HCT116 (cell line): ENCODE measurements around the gene SP140L. TPM values are rescaled to one million over a fixed set of nuclear protein-coding genes. Genes with fewer than 3 reads are reported as not detected.

ENCODE experiments used
- ATAC-seq: fragments of 200-7000 bp; cut with Tn5 transposase; 2 replicates; pipeline ENCODE4 v1.9.1; 2020; ENCODE audit warnings: mild to moderate bottlenecking, moderate library complexity
- BruUV-seq: library from RNA; stranded (reverse); fragments of 400-500 nt; replicated peaks from 2 replicates; lab custom pipeline; 2021; lab: Mats Ljungman, UMichigan
- CTCF ChIA-PET: fragments of 300-600 bp; sonication (Branson Sonifier 250); formaldehyde crosslinking; loops from one replicate; lab custom pipeline; 2021; ENCODE audit warnings: antibody characterized with exemption; lab: Charles Lee
- POLR2A ChIA-PET: fragments of 300-600, 350-600 bp; sonication (Branson Sonifier 250); formaldehyde crosslinking; loops from one replicate; lab custom pipeline; 2021; ENCODE audit warnings: antibody characterized with exemption; lab: Charles Lee
- RAD21 ChIA-PET, 2 experiments: fragments of 300-600 bp; sonication (Branson Sonifier 250); formaldehyde crosslinking; loops; one replicate each; lab custom pipeline; 2023; ENCODE audit warnings: low total read pairs in 2 of 2; ENCODE audit not compliant: uncharacterized antibody in 2 of 2, unreplicated experiment in 2 of 2, low non-redundant PET in 1 of 2; lab: Charles Lee
- DNase-seq: peaks from one replicate; pipeline ENCODE4 v3.0.0-alpha.2; 2010; ENCODE audit warnings: low read depth, low spot score
- H2AFZ ChIP-seq: fragments of 200-600 bp; shearing (Covaris generic), sonication (generic); 2 replicates; pipeline ENCODE4 v1.6.1; 2017; ENCODE audit warnings: low read depth, mixed run types, mixed read lengths, antibody characterized with exemption, low read length; ENCODE audit not compliant: poor library complexity, severe bottlenecking
- H3K27ac ChIP-seq: 2 replicates; pipeline ENCODE4 v1.5.1; 2012; ENCODE audit warnings: low read depth, low read length
- H3K27me3 ChIP-seq: fragments of 200-600 bp; sonication (generic); 2 replicates; pipeline ENCODE4 v1.6.1; 2016; ENCODE audit warnings: mixed run types, low read length, mixed read lengths; ENCODE audit not compliant: insufficient read depth
- H3K36me3 ChIP-seq, 2 experiments: fragments of 200-500 bp in 1 of 2; fragments of 200-600 bp in 1 of 2; sonication (Bioruptor generic) in 1 of 2; sonication (generic) in 1 of 2; 2 replicates each; pipeline versions ENCODE4 v1.5.1 to v1.6.1; 2014 to 2016; ENCODE audit warnings: low read length in 2 of 2, inconsistent platforms in 1 of 2, mixed read lengths in 1 of 2, mixed run types in 1 of 2; ENCODE audit not compliant: insufficient read depth in 2 of 2, control insufficient read depth in 1 of 2
- H3K4me1 ChIP-seq, 2 experiments: fragments of 200-600 bp in 1 of 2; sonication (generic) in 1 of 2; 2 replicates each; pipeline versions ENCODE4 v1.5.1 to v1.6.1; 2012 to 2017; ENCODE audit warnings: low read length in 2 of 2, inconsistent platforms in 1 of 2, mild to moderate bottlenecking in 1 of 2, mixed read lengths in 1 of 2, mixed run types in 1 of 2, moderate library complexity in 1 of 2; ENCODE audit not compliant: insufficient read depth in 2 of 2, control insufficient read depth in 1 of 2
- H3K4me2 ChIP-seq: fragments of 200-600 bp; sonication (generic); 2 replicates; pipeline ENCODE4 v1.6.1; 2017; ENCODE audit warnings: mixed run types, low read length, mixed read lengths
- H3K4me3 ChIP-seq, 2 experiments: fragments of 200-600 bp in 1 of 2; sonication (generic) in 1 of 2; replicated peaks in 1 of 2; 2 replicates each; pipeline ENCODE4 v1.5.1; 2011 to 2016; ENCODE audit warnings: low read length in 2 of 2, control low read depth in 1 of 2, low read depth in 1 of 2, mild to moderate bottlenecking in 1 of 2, mixed read lengths in 1 of 2, mixed run types in 1 of 2
- H3K79me2 ChIP-seq: fragments of 200-600 bp; sonication (generic); 2 replicates; pipeline ENCODE4 v1.6.1; 2017; ENCODE audit warnings: mild to moderate bottlenecking, mixed run types, low read length, moderate library complexity, mixed read lengths; ENCODE audit not compliant: insufficient read depth
- H3K9ac ChIP-seq: fragments of 200-600 bp; sonication (generic); 2 replicates; pipeline ENCODE4 v1.6.1; 2016; ENCODE audit warnings: low read length, mixed read lengths
- H3K9me2 ChIP-seq: fragments of 200-600 bp; sonication (generic), shearing (Covaris generic); 2 replicates; pipeline ENCODE4 v1.6.1; 2017; ENCODE audit warnings: mixed run types, mild to moderate bottlenecking, moderate library complexity; ENCODE audit not compliant: insufficient read depth
- H3K9me3 ChIP-seq, 2 experiments: fragments of 200-500 bp in 1 of 2; fragments of 200-600 bp in 1 of 2; sonication (Bioruptor generic) in 1 of 2; sonication (generic) in 1 of 2; 2 replicates each; pipeline ENCODE4 v1.6.1; 2014 to 2017; ENCODE audit warnings: low read length in 2 of 2, mixed read lengths in 2 of 2, inconsistent platforms in 1 of 2, low read depth in 1 of 2, mild to moderate bottlenecking in 1 of 2, mixed run types in 1 of 2, moderate library complexity in 1 of 2; ENCODE audit not compliant: control insufficient read depth in 1 of 2, insufficient read depth in 1 of 2
- H4K20me1 ChIP-seq: fragments of 200-600 bp; sonication (generic), shearing (Covaris generic); 2 replicates; pipeline ENCODE4 v1.6.1; 2017; ENCODE audit warnings: mixed run types, mild to moderate bottlenecking, moderate library complexity; ENCODE audit not compliant: insufficient read depth
- CEBPB ChIP-seq: IDR thresholded peaks from 2 replicates; pipeline ENCODE4 v1.6.1; 2012; ENCODE audit warnings: low read depth
- EGR1 ChIP-seq: IDR thresholded peaks from 2 replicates; pipeline ENCODE4 v1.6.1; 2012; ENCODE audit warnings: low read depth
- EZH2 ChIP-seq: fragments of 200-600 bp; sonication (generic); IDR thresholded peaks from 2 replicates; pipeline ENCODE4 v1.6.1; 2017; ENCODE audit warnings: antibody characterized with exemption, mixed run types
- EZH2phosphoT487 ChIP-seq: fragments of 200-600 bp; IDR thresholded peaks from 2 replicates; pipeline ENCODE4 v1.6.1; 2018; ENCODE audit warnings: antibody characterized with exemption, borderline replicate concordance
- FOSL1 ChIP-seq: IDR thresholded peaks from 2 replicates; pipeline ENCODE4 v1.6.1; 2012; ENCODE audit warnings: low read depth
- POLR2A ChIP-seq: IDR thresholded peaks from 2 replicates; pipeline ENCODE4 v1.7.0; 2011; ENCODE audit warnings: borderline replicate concordance; ENCODE audit not compliant: insufficient read depth, insufficient read length; ENCODE audit errors: extremely low read depth
- REST ChIP-seq: IDR thresholded peaks from 2 replicates; pipeline ENCODE4 v1.6.1; 2012; ENCODE audit warnings: low read depth
- SP1 ChIP-seq: IDR thresholded peaks from 2 replicates; pipeline ENCODE4 v1.6.1; 2012; ENCODE audit warnings: low read depth
- SRF ChIP-seq: IDR thresholded peaks from 2 replicates; pipeline ENCODE4 v1.6.1; 2012; ENCODE audit warnings: low read depth
- TCF7L2 ChIP-seq: IDR thresholded peaks from 2 replicates; pipeline ENCODE4 v1.7.0; 2011; ENCODE audit warnings: borderline replicate concordance, inconsistent platforms; ENCODE audit not compliant: insufficient read depth, insufficient read length; ENCODE audit errors: extremely low read depth
- ZNF274 ChIP-seq: fragments of 200-500 bp; sonication (Bioruptor generic); IDR thresholded peaks from 2 replicates; pipeline ENCODE4 v1.6.1; 2014; ENCODE audit warnings: mild to moderate bottlenecking, low read depth, low read length, inconsistent platforms
- intact Hi-C: fragments of 100-400 bp; cut with micrococcal nuclease; formaldehyde crosslinking; loops from 2 replicates; pipeline ENCODE4 v1.10.0; 2022
- total RNA-seq: library from RNA; stranded (reverse); gene quantifications from one replicate; pipeline ENCODE4 v1.2.1, GENCODE V29; 2021; ENCODE audit not compliant: unreplicated experiment
- TF ChIP-seq, protein P1 (sequence below): IDR thresholded peaks from 2 replicates; pipeline ENCODE4 v1.6.1; 2012

SP140L gene
- total RNA-seq, 1 experiment from 2014 or later: 28.9 TPM

DNA sequence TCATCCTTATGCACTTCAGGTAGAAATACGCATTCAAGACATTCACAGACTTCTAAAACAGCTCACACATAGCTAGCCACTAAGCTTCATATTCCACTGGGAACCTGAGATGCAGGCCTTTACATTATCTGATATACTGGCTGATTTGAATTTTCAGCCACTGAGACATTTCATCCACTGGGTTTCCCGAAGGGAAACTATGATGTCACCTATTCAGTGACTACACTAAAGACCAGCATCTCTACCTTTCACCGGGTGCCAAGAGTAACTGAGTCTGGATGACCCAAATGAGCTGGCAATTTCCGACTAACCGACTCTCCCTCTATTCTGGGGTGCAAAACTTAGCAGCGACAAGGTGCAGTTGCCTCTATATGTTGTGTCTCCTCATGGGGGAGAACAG lies 31.8 kb upstream of the SP140L start:
- no peaks in the 10 kb centered on the region for H3K9me2 ChIP-seq
- no peak for DNase-seq
- no peaks in the 10 kb centered on the region for H4K20me1 ChIP-seq
- H3K9ac ChIP-seq: no peak overlapping the region
- H3K79me2 ChIP-seq: no peaks in the 10 kb centered on the region
- H3K4me1 ChIP-seq: no peaks in the 10 kb centered on the region
- no peak overlapping the region for H3K4me2 ChIP-seq
- ChIA-PET RAD21 (no interaction called here), CTCF (no interaction called here), POLR2A (no interaction called here)
- no peaks in the 10 kb centered on the region for H3K36me3 ChIP-seq
- no peaks in the 10 kb centered on the region for H3K9me3 ChIP-seq
- no peak for TF ChIP-seq SP1
- no peak for TF ChIP-seq TCF7L2
- no peak for TF ChIP-seq FOSL1
- no peak for TF ChIP-seq EGR1
- no peak for TF ChIP-seq SRF
- no peak for TF ChIP-seq REST
- no peak for TF ChIP-seq POLR2A
- no peak for TF ChIP-seq EZH2
- TF ChIP-seq, protein P1, sequence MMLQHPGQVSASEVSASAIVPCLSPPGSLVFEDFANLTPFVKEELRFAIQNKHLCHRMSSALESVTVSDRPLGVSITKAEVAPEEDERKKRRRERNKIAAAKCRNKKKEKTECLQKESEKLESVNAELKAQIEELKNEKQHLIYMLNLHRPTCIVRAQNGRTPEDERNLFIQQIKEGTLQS: no peak
- TF ChIP-seq CEBPB: no peak
- no peak for TF ChIP-seq ZNF274
- no peak for TF ChIP-seq EZH2phosphoT487
- no peak overlapping the region for H3K4me3 ChIP-seq
- H2AFZ ChIP-seq: no peak overlapping the region
- no TSS peak for BruUV-seq
- no peak overlapping the region for H3K27ac ChIP-seq
- no peak for ATAC-seq
- H3K27me3 ChIP-seq: no peaks in the 10 kb centered on the region
- intact Hi-C loops: no loop called here
